NK-92 (cell line): ENCODE data around the gene FLT1.

Source experiments
- DNase-seq: peaks from one replicate; lab custom pipeline; 2025; ENCODE audit not compliant: unreplicated experiment; lab: John Stamatoyannopoulos, UW

FLT1 gene

DNA sequence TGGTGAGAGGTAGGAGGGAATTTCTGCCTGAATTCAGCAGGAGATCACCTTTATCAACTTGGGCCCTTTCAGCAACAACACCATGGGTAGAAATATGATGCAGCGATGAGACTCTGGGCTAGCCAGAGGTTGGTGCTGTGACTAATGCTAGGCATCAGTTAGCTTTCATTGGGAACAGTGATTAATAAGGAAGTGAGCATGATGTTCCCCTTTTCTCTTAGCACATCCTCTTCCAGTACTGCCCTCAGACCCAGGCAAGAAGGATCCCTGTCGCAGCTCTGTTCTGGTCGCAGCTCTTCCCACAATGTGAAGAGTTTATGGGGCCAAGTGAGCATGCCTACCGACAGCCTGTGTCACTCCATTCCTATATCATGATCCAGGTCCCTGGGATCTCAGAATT is 100.5 kb downstream of the FLT1 start:
- no peak for DNase-seq

- DNase-seq, result no peak
Observed at GRCh38 chr13:28392896-28393505, 101.9 kb downstream of the FLT1 start.

DNA sequence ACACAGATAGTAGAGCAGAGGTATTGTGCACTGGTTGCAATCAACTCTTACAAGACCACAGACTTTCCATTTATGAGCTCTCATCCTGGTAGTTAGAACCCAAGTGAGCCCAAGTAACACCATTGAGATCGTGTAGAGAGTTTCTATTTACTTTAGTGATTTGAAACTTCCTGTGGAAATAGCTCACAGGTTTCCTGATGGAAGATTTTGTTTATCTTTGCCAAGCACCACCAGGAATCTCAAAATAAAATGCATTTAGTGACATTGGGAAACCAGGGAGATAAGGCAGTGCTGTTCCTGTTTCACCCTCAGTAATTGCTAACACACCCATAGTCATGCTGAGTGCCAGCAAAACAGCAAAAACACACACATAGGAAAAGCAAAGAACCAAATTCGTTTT is 102.5 kb downstream of the FLT1 start:
- DNase-seq, result no peak

DNA sequence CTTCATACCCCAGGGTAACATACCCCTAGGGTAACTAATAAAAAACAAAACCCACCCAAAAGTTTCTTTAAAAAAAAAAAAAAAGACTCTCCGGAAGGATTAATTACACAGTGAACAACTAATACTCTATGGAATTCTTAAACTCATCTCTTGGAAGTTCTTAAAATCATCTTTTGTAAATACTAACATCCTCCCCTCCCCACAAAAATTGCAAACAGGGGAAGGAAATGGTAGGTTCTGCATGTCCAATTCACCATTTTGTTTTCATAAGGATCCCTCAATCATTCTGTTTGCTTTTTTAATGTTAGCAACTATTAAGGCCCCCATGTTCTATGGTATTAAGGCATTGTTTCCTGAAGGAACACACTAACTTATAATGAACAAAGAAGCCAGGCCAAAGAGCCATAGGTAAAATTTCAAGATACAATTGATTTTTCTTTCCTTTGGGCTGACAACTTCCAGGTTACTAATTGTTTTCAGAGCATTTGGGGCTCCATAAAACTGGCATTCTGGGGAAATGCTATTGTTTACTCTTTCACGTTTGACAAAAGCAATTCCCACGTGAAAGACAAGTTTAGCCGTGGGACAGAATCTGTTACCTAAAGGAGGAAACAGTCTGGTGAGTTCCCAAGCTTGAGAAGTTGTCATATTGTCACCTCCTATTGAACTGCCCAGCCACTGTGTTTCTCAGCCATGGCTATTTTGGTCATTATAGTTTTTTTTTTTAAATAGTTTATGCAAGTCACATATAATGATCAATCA is 107.0 kb downstream of the FLT1 start:
- no peak for DNase-seq

- DNase-seq, result no peak
Observed at GRCh38 chr13:28385362-28385761, 109.6 kb downstream of the FLT1 start.

- DNase-seq, result no peak
Observed at GRCh38 chr13:28384789-28385188, 110.1 kb downstream of the FLT1 start.

DNA sequence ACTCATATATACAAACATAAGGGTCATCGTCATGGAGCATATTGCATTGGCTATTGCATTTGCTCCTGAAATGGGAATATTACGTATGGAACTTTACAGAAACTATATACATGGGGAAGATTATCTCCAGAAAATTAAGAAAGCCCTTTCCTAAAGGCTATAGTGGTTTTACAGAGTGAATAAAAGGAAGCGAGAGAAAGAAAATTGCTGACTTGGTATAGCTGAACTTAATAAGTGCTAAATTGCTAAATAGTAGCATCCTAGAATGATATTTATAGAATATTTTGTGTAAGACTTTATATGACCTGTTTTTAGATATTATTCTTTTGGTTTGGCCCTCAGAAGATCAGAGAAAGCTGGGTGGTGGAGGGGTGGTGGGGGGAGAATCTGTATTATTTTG is 114.6 kb downstream of the FLT1 start:
- DNase-seq, result no peak

DNA sequence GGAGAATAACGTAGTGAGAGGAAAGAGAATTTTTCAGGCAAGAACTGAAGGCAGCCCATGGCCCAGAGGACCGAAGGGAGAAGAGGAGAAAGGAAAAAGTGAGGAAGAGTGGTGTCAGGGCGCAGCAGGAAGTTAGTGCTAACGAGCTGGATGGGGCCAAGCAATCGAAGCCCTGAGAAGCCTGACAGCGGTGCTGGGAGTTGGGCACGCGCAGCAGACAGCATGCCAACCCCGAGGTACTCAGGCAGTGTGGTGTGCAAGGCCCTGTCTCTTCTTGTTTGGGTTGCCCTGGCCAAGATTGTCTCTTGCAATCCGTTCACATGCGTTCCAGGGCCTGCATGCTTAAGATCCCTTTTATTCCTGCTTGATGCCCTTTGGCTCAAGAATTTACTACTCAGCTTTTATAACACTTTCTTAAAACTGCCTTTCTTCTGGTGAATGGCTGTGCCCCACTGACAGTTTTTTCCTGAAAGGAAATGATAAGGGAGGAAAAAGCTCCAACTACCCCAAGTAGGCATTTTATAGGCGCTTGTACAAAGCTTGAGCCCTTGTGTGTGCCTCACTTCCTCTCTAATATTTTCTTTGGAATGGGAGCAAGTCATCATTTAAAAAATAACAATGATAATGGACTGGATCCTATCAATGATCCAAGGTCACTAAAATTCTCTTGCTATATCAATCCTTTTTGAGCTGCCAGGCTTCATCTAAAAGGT is 115.4 kb downstream of the FLT1 start:
- DNase-seq, result no peak

DNA sequence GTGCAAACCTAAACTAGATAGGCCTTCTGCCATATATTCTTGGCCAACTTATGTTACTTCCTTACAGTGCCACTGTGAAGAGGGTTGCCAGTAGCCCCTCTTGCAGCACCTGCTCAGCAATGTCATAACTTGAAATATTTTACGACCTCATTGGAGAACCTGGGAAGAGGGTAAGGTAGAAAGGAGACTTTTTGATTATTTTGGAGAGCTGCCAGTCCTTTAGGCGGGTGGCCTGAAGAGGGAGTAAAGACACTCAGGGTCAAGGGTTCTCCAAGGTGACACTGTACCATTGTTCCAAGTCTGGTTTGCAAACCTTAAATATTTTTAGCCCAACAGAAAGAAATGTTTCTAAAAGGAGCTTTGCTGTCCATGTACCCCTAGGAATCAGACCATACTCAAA is 118.3 kb downstream of the FLT1 start:
- no peak for DNase-seq

DNA sequence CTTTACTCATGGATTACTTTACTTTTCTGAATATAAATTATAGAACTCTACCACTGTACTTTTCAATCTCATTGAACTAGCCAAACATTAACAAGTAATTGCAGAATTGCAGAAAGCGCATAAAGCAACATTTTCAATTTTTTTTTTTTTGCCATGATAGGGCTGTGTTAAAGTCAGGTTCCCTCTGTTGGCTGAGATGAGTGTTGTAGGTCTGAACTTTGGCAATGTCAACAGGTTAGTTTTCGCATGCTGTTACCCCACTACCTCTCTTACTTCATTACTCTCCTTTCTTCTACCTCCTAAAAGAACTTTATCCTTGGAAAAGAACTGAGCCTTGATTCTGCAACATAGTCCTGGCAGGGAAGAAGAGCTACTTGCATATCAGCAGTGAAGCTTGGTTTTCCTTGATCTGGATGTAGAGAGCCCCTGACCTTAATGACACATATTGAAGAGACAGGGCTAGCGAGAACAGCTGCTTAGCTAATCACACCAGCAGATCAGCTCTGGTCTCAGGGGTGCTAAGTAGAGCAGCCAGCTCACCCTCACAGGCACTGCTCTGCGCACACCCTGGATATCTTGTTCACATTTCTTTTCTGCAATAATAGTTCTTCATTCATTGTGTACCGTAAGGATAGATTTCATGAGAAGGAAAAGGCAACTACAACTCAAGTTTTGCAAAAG is 119.5 kb downstream of the FLT1 start:
- no peak for DNase-seq

- no peak for DNase-seq
Observed at GRCh38 chr13:28373810-28374209, 121.1 kb downstream of the FLT1 start.

GRCh38 chr13:28370448-28370847 is 124.5 kb downstream of the FLT1 start:
- no peak for DNase-seq

- DNase-seq, result no peak
Observed at GRCh38 chr13:28358708-28359107, 136.2 kb downstream of the FLT1 start.

DNA sequence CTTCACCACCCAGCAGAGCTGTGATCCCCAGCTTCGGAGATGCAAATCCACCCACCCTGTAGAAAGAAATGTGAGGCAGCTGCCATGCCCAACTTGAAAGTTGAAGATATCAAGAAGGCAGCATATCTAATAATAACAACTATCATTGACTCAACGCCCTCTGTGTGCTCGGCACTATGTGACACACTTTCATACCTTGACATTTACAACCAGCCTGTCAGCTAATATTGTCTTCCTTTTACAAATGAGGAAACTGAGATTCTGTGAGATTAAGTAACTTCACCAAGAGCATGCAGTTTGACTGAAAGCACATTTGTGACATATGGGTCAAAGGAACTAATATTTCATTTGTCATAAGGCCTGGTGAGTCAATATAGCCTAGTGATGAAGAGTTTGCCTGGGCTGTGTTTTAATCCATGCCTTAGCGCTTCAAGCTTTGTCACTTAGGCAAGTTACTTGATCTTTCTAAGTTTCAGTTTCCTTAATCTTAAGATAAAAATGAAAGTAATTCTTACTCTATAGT is 137.0 kb downstream of the FLT1 start:
- no peak for DNase-seq

DNA sequence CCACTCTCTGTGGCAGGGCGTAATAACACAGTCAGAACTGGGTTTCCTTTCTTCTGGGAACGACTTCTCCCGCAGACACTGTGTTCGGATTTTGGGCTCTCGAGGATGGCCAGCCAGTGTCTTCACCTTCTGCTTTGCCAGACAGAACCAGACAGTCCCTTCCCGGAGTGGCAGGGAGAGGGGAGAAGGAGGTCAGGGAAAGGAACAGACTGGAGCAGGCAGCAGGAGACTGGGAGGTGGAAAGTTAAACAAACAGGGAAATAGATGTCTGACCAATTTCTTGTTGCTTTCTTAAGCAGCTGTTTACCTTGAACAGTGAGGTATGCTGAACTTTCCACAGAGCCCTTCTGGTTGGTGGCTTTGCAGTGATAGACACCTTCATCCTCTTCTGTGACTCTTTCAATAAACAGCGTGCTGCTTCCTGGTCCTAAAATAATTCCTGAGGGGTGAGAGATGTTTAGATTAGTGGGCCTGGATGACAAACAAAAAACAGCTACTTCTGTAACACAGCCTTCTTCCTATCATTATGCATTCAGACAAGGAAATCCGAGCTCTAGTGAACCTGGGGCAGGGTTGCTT is 137.6 kb downstream of the FLT1 start:
- DNase-seq, result no peak

DNA sequence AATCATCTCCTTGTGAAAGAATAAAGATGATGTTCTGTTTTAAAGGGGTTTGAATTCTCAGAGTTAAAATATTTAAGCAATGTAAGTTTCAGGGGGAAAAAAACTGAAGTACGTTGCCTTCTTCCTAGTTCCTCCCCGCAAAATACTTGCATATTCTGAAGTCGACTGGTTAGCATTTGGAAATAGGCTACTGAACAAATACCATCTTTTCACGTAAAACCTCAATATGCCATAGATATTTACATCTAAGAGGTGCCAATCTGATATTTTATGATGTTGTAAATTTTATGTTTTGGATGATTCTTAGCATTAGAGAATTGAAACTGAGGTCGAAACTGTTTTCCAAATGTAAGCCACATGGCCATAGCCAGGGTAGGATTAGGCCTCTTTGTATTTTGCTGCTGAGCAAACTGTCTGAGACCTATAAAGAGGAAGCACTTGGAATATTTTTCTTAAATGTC is 138.3 kb downstream of the FLT1 start:
- no peak for DNase-seq

DNA sequence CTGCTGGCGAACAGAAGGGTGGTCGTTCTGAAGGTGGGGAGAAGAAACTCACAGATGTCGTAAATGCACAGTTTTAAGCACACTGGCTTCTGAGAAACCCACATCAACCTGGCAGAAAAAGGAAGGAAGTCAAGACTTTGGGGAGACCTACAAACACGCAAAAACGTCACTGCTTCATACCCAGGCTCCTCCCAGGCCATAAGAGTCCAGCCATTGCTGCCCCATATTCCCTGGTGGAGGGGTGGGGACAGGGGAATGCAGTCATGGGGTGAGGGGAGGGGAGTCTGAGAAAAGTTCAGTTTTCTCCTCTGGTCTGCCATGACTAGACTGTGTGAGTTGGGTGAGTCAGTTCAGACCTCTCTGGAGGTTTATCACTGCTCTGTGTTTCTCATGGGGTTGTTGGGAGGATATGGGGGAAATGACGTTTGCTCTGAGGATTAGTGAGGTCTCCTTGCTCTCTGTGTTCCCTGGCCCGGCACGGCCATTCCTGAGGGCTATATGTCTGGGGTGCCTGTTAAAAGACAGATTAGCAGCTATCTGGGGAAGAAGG is 139.0 kb downstream of the FLT1 start:
- no peak for DNase-seq

DNA sequence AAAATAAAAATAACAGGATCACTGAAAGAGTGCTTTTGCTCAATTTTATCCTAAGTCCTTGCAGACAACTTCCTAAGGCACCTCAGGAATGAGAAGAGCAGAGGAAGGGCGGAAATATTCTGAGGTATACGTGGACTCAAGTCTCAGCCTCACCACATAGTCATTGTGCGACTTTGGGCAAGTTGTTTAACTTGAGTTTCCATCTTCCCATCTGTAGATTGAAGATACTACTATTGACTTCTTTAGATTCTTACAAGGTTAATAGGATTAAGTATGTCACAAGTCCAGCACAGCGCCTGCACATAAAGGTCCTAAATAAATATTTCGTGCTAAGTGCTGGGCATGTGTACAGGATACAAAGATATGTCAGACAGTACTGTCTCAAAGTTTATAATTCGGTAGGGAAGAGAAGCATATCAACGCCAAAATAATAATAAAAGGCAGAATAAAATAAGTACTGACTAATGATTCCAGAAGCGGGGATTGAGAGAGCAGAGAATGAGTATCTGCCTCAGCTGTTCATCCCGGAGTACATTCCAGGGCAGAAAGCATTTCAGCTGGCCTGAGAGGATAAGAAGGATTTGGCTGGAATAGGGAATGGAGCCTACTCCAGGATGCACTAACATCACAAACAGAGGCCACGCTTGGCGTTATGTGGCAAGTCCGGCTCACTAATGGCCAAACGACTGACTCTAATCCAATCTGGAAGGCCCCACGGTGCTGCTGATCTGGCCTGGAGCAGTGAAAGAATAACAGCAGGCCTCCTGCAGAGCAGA is 139.7 kb downstream of the FLT1 start:
- DNase-seq, result no peak

- DNase-seq, result no peak
Observed at GRCh38 chr13:28353679-28354078, 141.2 kb downstream of the FLT1 start.
